ENCODE results near the gene PRX. TPM values are rescaled to one million over a fixed set of nuclear protein-coding genes. Genes with fewer than 3 reads are reported as not detected.

Gene PRX
- polyA plus RNA-seq, 1 donor from 2014 or later = 0.20 TPM

DNA sequence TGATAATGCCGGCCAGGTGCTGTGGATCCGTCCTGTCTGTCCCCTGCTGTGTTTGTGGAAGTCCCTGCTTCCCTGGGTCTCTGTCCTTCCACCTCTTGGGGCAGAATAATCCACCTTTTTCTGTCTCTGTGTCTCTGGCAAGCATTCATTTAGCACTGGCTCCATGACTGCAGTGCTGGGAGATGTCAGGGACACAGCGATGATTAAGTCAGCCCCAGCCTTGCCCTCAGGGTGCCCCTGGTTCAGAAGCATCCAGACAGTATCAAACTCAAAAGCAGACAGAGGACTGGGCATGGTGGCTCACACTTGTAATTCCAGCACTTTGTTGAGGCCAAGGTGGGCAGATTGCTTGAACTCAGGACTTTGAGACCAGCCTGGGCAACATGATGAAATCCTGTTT, 24.7 kb downstream of the PRX start:
- no peak overlapping the region for H3K4me3 ChIP-seq (ENCODE audit: low read length)
- H3K9me2 ChIP-seq (ENCODE audit: insufficient read depth, low read length) = no peaks in the 10 kb centered on the region
- no peaks in the 10 kb centered on the region for H3K79me2 ChIP-seq (replicated peaks; ENCODE audit: insufficient read depth, low read length)
- H3F3A ChIP-seq (ENCODE audit: insufficient read depth, low read length, poor library complexity, severe bottlenecking) = no peaks in the 10 kb centered on the region
- no peaks in the 10 kb centered on the region for H4K20me1 ChIP-seq (ENCODE audit: insufficient read depth)
- H3K27me3 ChIP-seq (ENCODE audit: insufficient read depth, low read depth, low read length) = no peaks in the 10 kb centered on the region
- no peak overlapping the region for H2AFZ ChIP-seq (ENCODE audit: low read depth, low read length)
- no peaks in the 10 kb centered on the region for H3K36me3 ChIP-seq (ENCODE audit: insufficient read depth, low read length)
- no peaks in the 10 kb centered on the region for H3K9me3 ChIP-seq (ENCODE audit: low read length)
- TF ChIP-seq SMC3 (conservative IDR thresholded peaks at IDR 0.05; ENCODE audit: poor library complexity) = no peak
- no peak for TF ChIP-seq MXI1 (conservative IDR thresholded peaks at IDR 0.05; ENCODE audit: poor library complexity, severe bottlenecking)
- TF ChIP-seq, protein P1, sequence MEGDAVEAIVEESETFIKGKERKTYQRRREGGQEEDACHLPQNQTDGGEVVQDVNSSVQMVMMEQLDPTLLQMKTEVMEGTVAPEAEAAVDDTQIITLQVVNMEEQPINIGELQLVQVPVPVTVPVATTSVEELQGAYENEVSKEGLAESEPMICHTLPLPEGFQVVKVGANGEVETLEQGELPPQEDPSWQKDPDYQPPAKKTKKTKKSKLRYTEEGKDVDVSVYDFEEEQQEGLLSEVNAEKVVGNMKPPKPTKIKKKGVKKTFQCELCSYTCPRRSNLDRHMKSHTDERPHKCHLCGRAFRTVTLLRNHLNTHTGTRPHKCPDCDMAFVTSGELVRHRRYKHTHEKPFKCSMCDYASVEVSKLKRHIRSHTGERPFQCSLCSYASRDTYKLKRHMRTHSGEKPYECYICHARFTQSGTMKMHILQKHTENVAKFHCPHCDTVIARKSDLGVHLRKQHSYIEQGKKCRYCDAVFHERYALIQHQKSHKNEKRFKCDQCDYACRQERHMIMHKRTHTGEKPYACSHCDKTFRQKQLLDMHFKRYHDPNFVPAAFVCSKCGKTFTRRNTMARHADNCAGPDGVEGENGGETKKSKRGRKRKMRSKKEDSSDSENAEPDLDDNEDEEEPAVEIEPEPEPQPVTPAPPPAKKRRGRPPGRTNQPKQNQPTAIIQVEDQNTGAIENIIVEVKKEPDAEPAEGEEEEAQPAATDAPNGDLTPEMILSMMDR (IDR thresholded peaks at IDR 0.05; ENCODE audit: poor library complexity, severe bottlenecking) = no peak
- no peak for TF ChIP-seq TAF1 (IDR thresholded peaks at IDR 0.05; ENCODE audit: low read depth)
- TF ChIP-seq POLR2AphosphoS5 (IDR thresholded peaks at IDR 0.05) = no peak
- TF ChIP-seq RAD21 (conservative IDR thresholded peaks at IDR 0.05) = no peak
- TF ChIP-seq EP300 (conservative IDR thresholded peaks at IDR 0.05; ENCODE audit: poor library complexity, severe bottlenecking) = no peak
- TF ChIP-seq, protein P2, sequence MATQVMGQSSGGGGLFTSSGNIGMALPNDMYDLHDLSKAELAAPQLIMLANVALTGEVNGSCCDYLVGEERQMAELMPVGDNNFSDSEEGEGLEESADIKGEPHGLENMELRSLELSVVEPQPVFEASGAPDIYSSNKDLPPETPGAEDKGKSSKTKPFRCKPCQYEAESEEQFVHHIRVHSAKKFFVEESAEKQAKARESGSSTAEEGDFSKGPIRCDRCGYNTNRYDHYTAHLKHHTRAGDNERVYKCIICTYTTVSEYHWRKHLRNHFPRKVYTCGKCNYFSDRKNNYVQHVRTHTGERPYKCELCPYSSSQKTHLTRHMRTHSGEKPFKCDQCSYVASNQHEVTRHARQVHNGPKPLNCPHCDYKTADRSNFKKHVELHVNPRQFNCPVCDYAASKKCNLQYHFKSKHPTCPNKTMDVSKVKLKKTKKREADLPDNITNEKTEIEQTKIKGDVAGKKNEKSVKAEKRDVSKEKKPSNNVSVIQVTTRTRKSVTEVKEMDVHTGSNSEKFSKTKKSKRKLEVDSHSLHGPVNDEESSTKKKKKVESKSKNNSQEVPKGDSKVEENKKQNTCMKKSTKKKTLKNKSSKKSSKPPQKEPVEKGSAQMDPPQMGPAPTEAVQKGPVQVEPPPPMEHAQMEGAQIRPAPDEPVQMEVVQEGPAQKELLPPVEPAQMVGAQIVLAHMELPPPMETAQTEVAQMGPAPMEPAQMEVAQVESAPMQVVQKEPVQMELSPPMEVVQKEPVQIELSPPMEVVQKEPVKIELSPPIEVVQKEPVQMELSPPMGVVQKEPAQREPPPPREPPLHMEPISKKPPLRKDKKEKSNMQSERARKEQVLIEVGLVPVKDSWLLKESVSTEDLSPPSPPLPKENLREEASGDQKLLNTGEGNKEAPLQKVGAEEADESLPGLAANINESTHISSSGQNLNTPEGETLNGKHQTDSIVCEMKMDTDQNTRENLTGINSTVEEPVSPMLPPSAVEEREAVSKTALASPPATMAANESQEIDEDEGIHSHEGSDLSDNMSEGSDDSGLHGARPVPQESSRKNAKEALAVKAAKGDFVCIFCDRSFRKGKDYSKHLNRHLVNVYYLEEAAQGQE (IDR thresholded peaks at IDR 0.05; ENCODE audit: borderline replicate concordance) = no peak
- TF ChIP-seq EZH2 (IDR thresholded peaks at IDR 0.05; ENCODE audit: borderline replicate concordance, insufficient read depth, low read length, poor library complexity, severe bottlenecking) = no peak
- H3K4me2 ChIP-seq (ENCODE audit: low read length) = no peak overlapping the region
- no peak overlapping the region for H3K9ac ChIP-seq (ENCODE audit: low read length)
- H3K27ac ChIP-seq (ENCODE audit: low read length) = no peak overlapping the region

DNA sequence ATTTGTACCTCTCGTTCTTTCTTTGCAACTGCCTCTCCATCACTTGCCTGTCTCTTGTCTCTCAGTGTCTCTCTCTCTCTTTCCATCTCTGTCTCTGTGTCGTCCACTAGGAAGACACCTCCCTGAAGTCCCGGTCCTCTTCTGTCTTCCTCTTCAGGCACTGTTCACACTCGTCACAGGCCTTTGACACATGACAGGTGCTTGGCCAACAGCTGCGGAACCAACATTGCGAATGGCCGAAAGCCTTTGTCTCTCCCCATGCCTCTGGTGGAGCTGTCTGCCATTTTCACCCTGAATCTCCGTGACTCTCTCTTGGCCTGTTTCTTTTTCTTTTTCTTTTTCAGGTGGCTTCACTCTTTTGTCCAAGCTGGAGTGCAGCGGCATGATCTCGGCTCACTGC, 26.0 kb downstream of the PRX start:
- no peaks in the 10 kb centered on the region for H3K36me3 ChIP-seq (ENCODE audit: insufficient read depth, low read length)
- H3K79me2 ChIP-seq (replicated peaks; ENCODE audit: insufficient read depth, low read length) = no peaks in the 10 kb centered on the region
- H2AFZ ChIP-seq (ENCODE audit: low read depth, low read length) = no peak overlapping the region
- no peak for TF ChIP-seq TAF1 (IDR thresholded peaks at IDR 0.05; ENCODE audit: low read depth)
- no peak for TF ChIP-seq EP300 (conservative IDR thresholded peaks at IDR 0.05; ENCODE audit: poor library complexity, severe bottlenecking)
- TF ChIP-seq, protein P2 (IDR thresholded peaks at IDR 0.05; ENCODE audit: borderline replicate concordance) = no peak
- no peak for TF ChIP-seq MXI1 (conservative IDR thresholded peaks at IDR 0.05; ENCODE audit: poor library complexity, severe bottlenecking)
- no peak for TF ChIP-seq POLR2AphosphoS5 (IDR thresholded peaks at IDR 0.05)
- no peaks in the 10 kb centered on the region for H3F3A ChIP-seq (ENCODE audit: insufficient read depth, low read length, poor library complexity, severe bottlenecking)
- H3K9me3 ChIP-seq (ENCODE audit: low read length) = no peaks in the 10 kb centered on the region
- no peak overlapping the region for H3K4me3 ChIP-seq (ENCODE audit: low read length)
- no peak overlapping the region for H3K9ac ChIP-seq (ENCODE audit: low read length)
- H3K27me3 ChIP-seq (ENCODE audit: insufficient read depth, low read depth, low read length) = no peaks in the 10 kb centered on the region
- no peaks in the 10 kb centered on the region for H3K9me2 ChIP-seq (ENCODE audit: insufficient read depth, low read length)
- H3K4me2 ChIP-seq (ENCODE audit: low read length) = no peak overlapping the region
- no peaks in the 10 kb centered on the region for H4K20me1 ChIP-seq (ENCODE audit: insufficient read depth)
- H3K27ac ChIP-seq (ENCODE audit: low read length) = no peak overlapping the region

Data from neural cell (in vitro differentiated cells).